ENCODE data around the gene NR2C2. TPM values are rescaled to one million over a fixed set of nuclear protein-coding genes. Genes with fewer than 3 reads are reported as not detected.

Gene NR2C2
- total RNA-seq, 2 experiments from 2014 or later, result 35.9 to 62.1 TPM

- DNase-seq (ENCODE audit: low spot score), result no peak
- Histone ChIP-seq H3K79me2 (ENCODE audit: insufficient read depth, low read depth, low read length) (no peaks in the 10 kb centered on the region), H3K4me3 (ENCODE audit: low read depth, low read length, poor library complexity, severe bottlenecking) (no peak overlapping the region), H3K9me2 (ENCODE audit: insufficient read depth, low read length) (no peaks in the 10 kb centered on the region), H3K27ac (ENCODE audit: low read depth, low read length, poor library complexity, severe bottlenecking) (no peak overlapping the region), H2AFZ (ENCODE audit: low read length) (no peak overlapping the region), H4K20me1 (ENCODE audit: insufficient read depth, low read length) (no peaks in the 10 kb centered on the region), H3K36me3 (ENCODE audit: insufficient read depth, low read length) (peaks cover 94% of the 10 kb centered on the region), H3K9me3 (ENCODE audit: low read length) (no peaks in the 10 kb centered on the region), H3K4me2 (ENCODE audit: low read length) (no peak overlapping the region), H3K4me1 (ENCODE audit: insufficient read depth, low read length, poor library complexity, severe bottlenecking) (no peaks in the 10 kb centered on the region)
- intact Hi-C loops (cut with micrococcal nuclease; ENCODE audit: unreplicated experiment), result no loop called here
- no TSS peak for BruUV-seq (replicated peaks)
- POLR2A ChIA-PET, result interaction anchor here (1.7 kb wide), 1 partner anchor 10 kb away, joined by 8 read pairs; no protein-coding TSS in a partner anchor
- TF ChIP-seq CTCF (conservative IDR thresholded peaks at IDR 0.05; ENCODE audit: low read length) (no peak), EZH2phosphoT487 (IDR thresholded peaks at IDR 0.05; ENCODE audit: borderline replicate concordance, low read depth, low read length) (no peak)
- CTCF ChIA-PET (ENCODE audit: unreplicated experiment), result interaction anchor here (0.5 to 1.0 kb wide), 2 partner anchors 13 to 129 kb away, joined by 3 read pairs; no protein-coding TSS in a partner anchor
Observed at GRCh38 chr3:15081960-15082664, 134.7 kb downstream of the NR2C2 start.

- Histone ChIP-seq H3K27ac (ENCODE audit: low read depth, low read length, poor library complexity, severe bottlenecking) (no peak overlapping the region), H4K20me1 (ENCODE audit: insufficient read depth, low read length) (no peaks in the 10 kb centered on the region), H3K79me2 (ENCODE audit: insufficient read depth, low read depth, low read length) (no peaks in the 10 kb centered on the region), H3K4me3 (ENCODE audit: low read depth, low read length, poor library complexity, severe bottlenecking) (no peak overlapping the region), H3K9me3 (ENCODE audit: low read length) (no peaks in the 10 kb centered on the region), H3K4me1 (ENCODE audit: insufficient read depth, low read length, poor library complexity, severe bottlenecking) (no peaks in the 10 kb centered on the region), H3K36me3 (ENCODE audit: insufficient read depth, low read length) (peaks cover 93% of the 10 kb centered on the region), H2AFZ (ENCODE audit: low read length) (no peak overlapping the region), H3K4me2 (ENCODE audit: low read length) (no peak overlapping the region), H3K9me2 (ENCODE audit: insufficient read depth, low read length) (no peaks in the 10 kb centered on the region)
- BruUV-seq (replicated peaks), result no TSS peak
- CTCF ChIA-PET (ENCODE audit: unreplicated experiment), result no interaction called here
- TF ChIP-seq EZH2phosphoT487 (IDR thresholded peaks at IDR 0.05; ENCODE audit: borderline replicate concordance, low read depth, low read length) (no peak), CTCF (conservative IDR thresholded peaks at IDR 0.05; ENCODE audit: low read length) (no peak)
- intact Hi-C loops (cut with micrococcal nuclease; ENCODE audit: unreplicated experiment), result no loop called here
- POLR2A ChIA-PET, result interaction anchor here (1.7 kb wide), 1 partner anchor 9 kb away, joined by 8 read pairs; no protein-coding TSS in a partner anchor
- no peak for DNase-seq (ENCODE audit: low spot score)
Observed at GRCh38 chr3:15083252-15083651, 135.9 kb downstream of the NR2C2 start.

- TF ChIP-seq EZH2phosphoT487 (IDR thresholded peaks at IDR 0.05; ENCODE audit: borderline replicate concordance, low read depth, low read length) (no peak), CTCF (conservative IDR thresholded peaks at IDR 0.05; ENCODE audit: low read length) (no peak)
- intact Hi-C loops (cut with micrococcal nuclease; ENCODE audit: unreplicated experiment), result no loop called here
- POLR2A ChIA-PET, result interaction anchor here (0.6 to 0.7 kb wide), 3 partner anchors 10 to 1645 kb away, joined by 3 read pairs; no protein-coding TSS in a partner anchor
- no peak overlapping the region for H3K4me2 ChIP-seq (ENCODE audit: low read length)
- H2AFZ ChIP-seq (ENCODE audit: low read length), result no peak overlapping the region
- no peak overlapping the region for H3K4me3 ChIP-seq (ENCODE audit: low read depth, low read length, poor library complexity, severe bottlenecking)
- H3K36me3 ChIP-seq (ENCODE audit: insufficient read depth, low read length), result peaks cover 86% of the 10 kb centered on the region
- H3K9me2 ChIP-seq (ENCODE audit: insufficient read depth, low read length), result no peaks in the 10 kb centered on the region
- no peaks in the 10 kb centered on the region for H4K20me1 ChIP-seq (ENCODE audit: insufficient read depth, low read length)
- CTCF ChIA-PET (ENCODE audit: unreplicated experiment), result no interaction called here
- no TSS peak for BruUV-seq (replicated peaks)
- no peak overlapping the region for H3K27ac ChIP-seq (ENCODE audit: low read depth, low read length, poor library complexity, severe bottlenecking)
- H3K79me2 ChIP-seq (ENCODE audit: insufficient read depth, low read depth, low read length), result no peaks in the 10 kb centered on the region
- no peaks in the 10 kb centered on the region for H3K4me1 ChIP-seq (ENCODE audit: insufficient read depth, low read length, poor library complexity, severe bottlenecking)
- no peaks in the 10 kb centered on the region for H3K9me3 ChIP-seq (ENCODE audit: low read length)
- no peak for DNase-seq (ENCODE audit: low spot score)
Observed at GRCh38 chr3:15086263-15086662, 138.9 kb downstream of the NR2C2 start.

All from OCI-LY7 (cell line).